NCI-H2081 treated with DMSO at 0.1 percent for 48 hours (cell line): ENCODE results near the gene NGFR.
"Not testable (repeated sequence)": the region's sequence is repeated elsewhere in the genome, so short reads cannot be mapped to it uniquely, and the experiment has no call there.

ENCODE experiments used
- DNase-seq: peaks from one replicate; lab custom pipeline; 2025; lab: John Stamatoyannopoulos, UW

The NGFR gene

GRCh38 chr17:49546546-49547535 is 51.7 kb downstream of the NGFR start:
- DNase-seq = no peak

GRCh38 chr17:49547566-49547965 is 52.5 kb downstream of the NGFR start:
- DNase-seq = no peak

GRCh38 chr17:49548051-49548505 is 53.0 kb downstream of the NGFR start:
- no peak for DNase-seq

GRCh38 chr17:49548506-49549310 is 53.6 kb downstream of the NGFR start:
- DNase-seq = no peak

- DNase-seq = no peak
These were observed 54.2 kb downstream of the NGFR start for GRCh38 chr17:49549311-49549605.

- DNase-seq = no peak
These were observed 54.9 kb downstream of the NGFR start for GRCh38 chr17:49549691-49550678.

- not testable (repeated sequence) for DNase-seq
These were observed 55.7 kb downstream of the NGFR start for GRCh38 chr17:49550764-49551163.

- no peak for DNase-seq
These were observed 56.4 kb downstream of the NGFR start for GRCh38 chr17:49551221-49552069.

- no peak for DNase-seq
These were observed 57.1 kb downstream of the NGFR start for GRCh38 chr17:49552070-49552751.

- no peak for DNase-seq
These were observed 58.7 kb downstream of the NGFR start for GRCh38 chr17:49553676-49554335.

- no peak for DNase-seq
These were observed 59.8 kb downstream of the NGFR start for GRCh38 chr17:49554694-49555494.

GRCh38 chr17:49555495-49556222 is 60.6 kb downstream of the NGFR start:
- no peak for DNase-seq

GRCh38 chr17:49556223-49556943 is 61.3 kb downstream of the NGFR start:
- DNase-seq = peak; percentile 35

- peak; percentile 29 for DNase-seq
These were observed 62.4 kb downstream of the NGFR start for GRCh38 chr17:49557312-49558024.
